ENCODE measurements around the gene TBX6. TPM values are rescaled to one million over a fixed set of nuclear protein-coding genes. Genes with fewer than 3 reads are reported as not detected.

TBX6 gene
- total and polyA plus RNA-seq, 10 donors = 0.66 to 3.4 (median 1.8) TPM; not detected in 1

DNA sequence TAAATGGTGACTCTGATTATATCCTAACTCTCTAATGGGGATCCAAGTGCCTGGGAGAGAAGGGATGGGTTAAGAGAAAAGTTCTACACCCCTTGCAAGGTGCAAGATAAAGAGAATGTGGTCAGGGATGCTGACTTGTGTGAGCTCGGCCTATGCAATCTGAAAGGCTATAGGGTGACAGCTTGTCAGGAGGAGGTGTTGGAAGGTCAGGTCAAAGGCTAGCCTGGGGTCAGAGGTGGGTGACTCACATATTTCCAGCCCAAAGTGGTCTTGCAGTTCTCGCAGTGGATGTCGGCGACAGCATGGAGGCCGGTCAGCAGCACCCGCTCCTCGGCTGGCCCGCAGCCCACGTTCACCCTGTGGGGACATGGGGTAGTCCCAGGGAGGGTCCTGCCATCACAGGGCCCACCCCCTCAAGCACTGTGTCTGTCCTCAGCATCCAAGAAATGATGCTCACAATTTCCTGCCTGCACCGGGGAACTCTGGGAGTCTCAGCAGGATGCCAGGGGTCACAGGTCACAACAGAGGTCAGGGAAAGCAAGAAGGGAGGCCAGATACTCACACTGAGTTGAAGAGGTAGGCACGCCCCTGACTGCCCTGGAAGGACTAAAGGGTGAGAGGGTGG is 2.9 kb upstream of the TBX6 start:
- Histone ChIP-seq H3K4me3 (peak overlapping the region; percentile 39 to 84 (median 71)), H3K27ac (peak overlapping the region; percentile 91 to 98 (median 97)), H3K27me3 (replicated peaks in 1 of 7) (no peaks in the 10 kb centered on the region), H3K9me3 (peaks cover 5 to 34% (median 32%) of the 10 kb centered on the region in 8 donors), H3K4me1 (peaks cover 33 to 68% (median 60%) of the 10 kb centered on the region in 6 donors), H3K36me3 (peaks cover 0 to 25% (median 15%) of the 10 kb centered on the region in 6 donors)
- WGBS, 5 donors = 62 to 89% (median 79%) methylated on average over 3 to 11 of the region's 11 CpGs
- peak in 1 of 3 donors; percentile 5 for TF ChIP-seq POLR2AphosphoS5 (IDR thresholded peaks at IDR 0.05)
- no peak for TF ChIP-seq POLR2A (IDR thresholded peaks at IDR 0.05)
- DNase-seq = peak; percentile 84
- intact Hi-C loops (cut with DNase I; ENCODE audit: low total_unique reads) = no loop called here

DNA sequence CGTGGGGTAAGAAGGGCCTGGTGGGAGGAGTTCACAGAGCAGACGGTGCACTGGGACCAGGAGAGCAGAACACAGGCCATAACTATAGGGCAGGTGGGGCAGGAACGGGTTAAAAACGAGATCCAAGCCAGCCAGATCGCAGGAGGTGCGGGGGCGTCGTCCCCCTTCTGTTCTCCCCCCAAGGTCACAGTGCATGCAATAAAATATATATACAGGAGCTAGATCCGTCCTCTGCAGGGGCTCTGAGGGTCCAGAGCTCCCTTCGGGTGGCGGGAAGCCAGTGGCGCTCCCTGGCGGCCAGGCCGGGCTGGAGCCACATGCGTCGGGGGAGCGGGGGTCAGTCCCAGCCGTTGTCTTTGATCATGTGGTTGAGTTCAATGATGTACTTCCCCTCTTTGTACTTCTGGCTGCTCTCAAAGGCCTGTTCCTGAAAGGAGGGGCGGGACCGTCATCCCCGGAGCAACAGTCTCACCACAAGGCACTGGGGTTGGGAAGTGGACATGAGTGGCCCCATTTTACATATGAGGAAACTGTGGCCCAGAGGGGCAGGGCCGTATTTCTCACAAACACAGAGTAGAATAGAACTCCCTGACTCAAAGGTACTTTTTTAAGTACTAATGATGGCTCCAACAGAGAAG is 768 bp upstream of the TBX6 start:
- DNase-seq = peak; percentile 96
- 1 to 2% (median 1%) methylated on average over 20 to 22 of the region's 22 CpGs for WGBS, 5 donors
- H3K27me3 ChIP-seq (replicated peaks in 1 of 7) = no peaks in the 10 kb centered on the region
- H3K36me3 ChIP-seq = peaks cover 0 to 25% (median 15%) of the 10 kb centered on the region in 6 donors
- H3K9me3 ChIP-seq = peaks cover 5 to 13% (median 12%) of the 10 kb centered on the region in 8 donors
- H3K4me1 ChIP-seq = peaks cover 33 to 80% (median 62%) of the 10 kb centered on the region in 6 donors
- H3K27ac ChIP-seq = peak overlapping the region; percentile 91 to 98 (median 97)
- peak overlapping the region; percentile 45 to 74 (median 50) for H3K4me3 ChIP-seq
- intact Hi-C loops (cut with DNase I; ENCODE audit: low total_unique reads) = no loop called here
- TF ChIP-seq POLR2AphosphoS5 (IDR thresholded peaks at IDR 0.05) = peak; percentile 91 to 94 (median 92)
- TF ChIP-seq, protein P1, sequence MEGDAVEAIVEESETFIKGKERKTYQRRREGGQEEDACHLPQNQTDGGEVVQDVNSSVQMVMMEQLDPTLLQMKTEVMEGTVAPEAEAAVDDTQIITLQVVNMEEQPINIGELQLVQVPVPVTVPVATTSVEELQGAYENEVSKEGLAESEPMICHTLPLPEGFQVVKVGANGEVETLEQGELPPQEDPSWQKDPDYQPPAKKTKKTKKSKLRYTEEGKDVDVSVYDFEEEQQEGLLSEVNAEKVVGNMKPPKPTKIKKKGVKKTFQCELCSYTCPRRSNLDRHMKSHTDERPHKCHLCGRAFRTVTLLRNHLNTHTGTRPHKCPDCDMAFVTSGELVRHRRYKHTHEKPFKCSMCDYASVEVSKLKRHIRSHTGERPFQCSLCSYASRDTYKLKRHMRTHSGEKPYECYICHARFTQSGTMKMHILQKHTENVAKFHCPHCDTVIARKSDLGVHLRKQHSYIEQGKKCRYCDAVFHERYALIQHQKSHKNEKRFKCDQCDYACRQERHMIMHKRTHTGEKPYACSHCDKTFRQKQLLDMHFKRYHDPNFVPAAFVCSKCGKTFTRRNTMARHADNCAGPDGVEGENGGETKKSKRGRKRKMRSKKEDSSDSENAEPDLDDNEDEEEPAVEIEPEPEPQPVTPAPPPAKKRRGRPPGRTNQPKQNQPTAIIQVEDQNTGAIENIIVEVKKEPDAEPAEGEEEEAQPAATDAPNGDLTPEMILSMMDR (IDR thresholded peaks at IDR 0.05 in 8 of 11, conservative IDR thresholded peaks at IDR 0.05 in 3 of 11) = peak; percentile 76 to 93 (median 85)
- no peak for TF ChIP-seq POLR2A (IDR thresholded peaks at IDR 0.05)

DNA sequence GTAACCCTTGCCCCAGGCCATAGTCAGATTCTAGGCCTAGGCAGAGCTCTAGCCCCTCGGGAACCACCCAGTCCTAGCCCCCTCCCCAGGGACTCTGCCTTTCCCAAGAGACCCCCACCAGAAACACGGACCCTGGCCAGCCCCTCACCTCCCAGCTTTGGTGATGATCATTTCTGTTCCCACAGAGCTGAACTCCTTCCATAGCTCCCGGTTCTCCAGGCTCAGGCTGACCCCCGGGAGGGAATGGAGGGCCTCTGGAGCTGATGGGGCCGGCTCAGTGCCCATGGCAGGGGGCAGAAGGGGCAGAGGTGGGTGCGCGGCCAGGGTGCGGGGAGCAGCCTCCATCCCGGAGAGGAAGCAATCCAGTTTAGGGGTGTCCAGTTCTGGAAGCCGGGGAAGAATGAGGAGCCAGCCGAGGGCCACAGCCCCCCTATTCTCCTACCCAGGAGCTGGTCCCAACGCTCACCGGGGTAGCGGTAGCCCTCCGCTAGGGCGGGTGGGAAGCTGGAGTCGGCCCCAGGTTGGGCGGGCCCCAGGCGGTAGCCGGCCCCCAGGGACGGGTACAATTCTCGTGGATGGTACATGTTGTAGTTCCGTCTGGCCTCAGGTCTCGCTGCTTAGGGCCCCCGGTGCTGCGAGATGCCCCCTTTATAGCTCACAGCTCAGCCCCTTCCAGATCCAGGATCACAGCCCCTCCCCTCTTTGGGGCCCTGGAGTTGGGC is 953 bp downstream of the TBX6 start:
- no peaks in the 10 kb centered on the region for H3K27me3 ChIP-seq (replicated peaks in 1 of 7)
- peak; percentile 86 for DNase-seq
- no peak for TF ChIP-seq POLR2AphosphoS5 (IDR thresholded peaks at IDR 0.05)
- TF ChIP-seq, protein P1 (IDR thresholded peaks at IDR 0.05 in 8 of 11, conservative IDR thresholded peaks at IDR 0.05 in 3 of 11) = no peak
- no peak for TF ChIP-seq POLR2A (IDR thresholded peaks at IDR 0.05)
- H3K27ac ChIP-seq = peak overlapping the region in 7 of 8 donors; percentile 7 to 98 (median 97)
- intact Hi-C loops (cut with DNase I; ENCODE audit: low total_unique reads) = no loop called here
- H3K4me3 ChIP-seq = peak overlapping the region in 3 of 8 donors; percentile 46 to 74 (median 51)
- H3K9me3 ChIP-seq = no peaks in the 10 kb centered on the region
- peaks cover 33 to 90% (median 62%) of the 10 kb centered on the region in 6 donors for H3K4me1 ChIP-seq
- peaks cover 0 to 38% (median 17%) of the 10 kb centered on the region in 6 donors for H3K36me3 ChIP-seq
- WGBS, 5 donors = 76 to 86% (median 77%) methylated on average over 19 to 26 of the region's 26 CpGs

DNA sequence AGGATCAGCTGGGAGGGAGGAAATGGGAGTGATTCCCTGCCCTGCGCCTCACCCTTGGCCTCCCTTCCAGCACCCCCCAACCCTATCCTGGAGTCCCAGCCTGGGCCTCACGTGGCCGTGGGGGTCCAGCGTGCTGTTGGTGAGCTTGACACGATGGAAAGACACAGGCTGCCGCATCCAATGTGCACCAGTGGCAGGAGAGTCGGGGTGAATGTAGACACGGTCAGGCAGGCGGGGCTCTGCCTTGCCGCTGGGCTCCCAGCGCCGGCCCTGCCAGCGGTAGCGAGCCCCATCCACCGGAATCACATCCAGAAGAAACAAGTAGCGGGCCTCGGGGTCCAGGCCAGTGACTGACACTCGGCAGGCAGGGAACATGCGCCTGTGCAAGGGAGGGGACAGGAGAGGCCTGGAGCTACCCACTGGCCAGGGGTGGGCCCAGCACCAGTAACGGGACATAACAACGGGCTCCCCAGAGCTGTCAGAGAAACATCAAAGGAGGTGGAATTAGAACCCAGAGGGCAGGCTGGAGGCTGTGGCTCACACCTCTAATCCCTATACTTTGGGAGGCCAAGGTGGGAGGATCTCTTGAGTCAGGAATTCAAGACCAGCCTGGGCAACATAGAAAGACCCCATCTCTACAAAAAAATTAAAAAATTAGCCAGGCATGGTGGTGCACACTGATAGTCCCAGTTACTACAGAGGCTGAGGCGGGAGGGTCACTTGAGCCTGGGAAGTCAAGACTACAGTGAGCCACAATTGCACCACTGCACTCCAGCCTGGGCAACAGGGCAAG is 2.7 kb downstream of the TBX6 start:
- no peak for DNase-seq
- intact Hi-C loops (cut with DNase I; ENCODE audit: low total_unique reads) = no loop called here
- Histone ChIP-seq H3K36me3 (peaks cover 0 to 43% (median 27%) of the 10 kb centered on the region in 6 donors), H3K4me1 (peaks cover 25 to 91% (median 49%) of the 10 kb centered on the region in 6 donors), H3K27ac (peak overlapping the region in 2 of 8 donors; percentile 97 to 98), H3K4me3 (no peak overlapping the region), H3K9me3 (no peaks in the 10 kb centered on the region), H3K27me3 (replicated peaks in 1 of 7) (no peaks in the 10 kb centered on the region)
- TF ChIP-seq, protein P1 (IDR thresholded peaks at IDR 0.05 in 8 of 11, conservative IDR thresholded peaks at IDR 0.05 in 3 of 11) = no peak
- TF ChIP-seq POLR2AphosphoS5 (IDR thresholded peaks at IDR 0.05) = peak in 1 of 3 donors; percentile 45
- 84 to 92% (median 89%) methylated on average over 17 to 22 of the region's 22 CpGs for WGBS, 5 donors
